ENCODE data around the gene SULT4A1.
A peak's percentile ranks its signal among the peaks of the same experiment; 100 is the strongest.

SULT4A1 gene

DNA sequence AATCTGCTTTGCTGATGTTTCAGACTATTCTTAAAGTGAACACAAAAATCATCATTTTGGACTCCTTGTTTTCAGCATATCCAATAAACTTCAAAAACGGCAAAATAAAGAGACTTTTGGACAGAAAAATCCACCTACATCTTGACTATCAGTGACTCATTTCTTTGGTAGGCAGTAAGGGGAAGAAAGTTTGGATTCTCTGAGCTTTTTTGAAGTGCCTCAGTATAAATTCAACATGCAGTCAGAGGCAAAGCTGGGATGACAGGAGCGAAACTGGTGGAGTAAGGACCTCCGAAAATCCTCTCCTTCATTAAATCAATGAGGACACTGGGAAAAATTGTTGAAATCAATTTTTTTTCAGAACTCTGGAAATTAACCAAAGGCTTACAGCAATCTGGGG lies 79.9 kb downstream of the SULT4A1 start:
- no peak overlapping the region for H3K4me3 ChIP-seq (ENCODE audit: control insufficient read depth, low read depth, low read length)
- no peak for DNase-seq (ENCODE audit: low read depth)
- TF ChIP-seq, protein P1, sequence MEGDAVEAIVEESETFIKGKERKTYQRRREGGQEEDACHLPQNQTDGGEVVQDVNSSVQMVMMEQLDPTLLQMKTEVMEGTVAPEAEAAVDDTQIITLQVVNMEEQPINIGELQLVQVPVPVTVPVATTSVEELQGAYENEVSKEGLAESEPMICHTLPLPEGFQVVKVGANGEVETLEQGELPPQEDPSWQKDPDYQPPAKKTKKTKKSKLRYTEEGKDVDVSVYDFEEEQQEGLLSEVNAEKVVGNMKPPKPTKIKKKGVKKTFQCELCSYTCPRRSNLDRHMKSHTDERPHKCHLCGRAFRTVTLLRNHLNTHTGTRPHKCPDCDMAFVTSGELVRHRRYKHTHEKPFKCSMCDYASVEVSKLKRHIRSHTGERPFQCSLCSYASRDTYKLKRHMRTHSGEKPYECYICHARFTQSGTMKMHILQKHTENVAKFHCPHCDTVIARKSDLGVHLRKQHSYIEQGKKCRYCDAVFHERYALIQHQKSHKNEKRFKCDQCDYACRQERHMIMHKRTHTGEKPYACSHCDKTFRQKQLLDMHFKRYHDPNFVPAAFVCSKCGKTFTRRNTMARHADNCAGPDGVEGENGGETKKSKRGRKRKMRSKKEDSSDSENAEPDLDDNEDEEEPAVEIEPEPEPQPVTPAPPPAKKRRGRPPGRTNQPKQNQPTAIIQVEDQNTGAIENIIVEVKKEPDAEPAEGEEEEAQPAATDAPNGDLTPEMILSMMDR (IDR thresholded peaks at IDR 0.05; ENCODE audit: control insufficient read depth, insufficient read depth, low read depth, low read length, missing control alignments): no peak

DNA sequence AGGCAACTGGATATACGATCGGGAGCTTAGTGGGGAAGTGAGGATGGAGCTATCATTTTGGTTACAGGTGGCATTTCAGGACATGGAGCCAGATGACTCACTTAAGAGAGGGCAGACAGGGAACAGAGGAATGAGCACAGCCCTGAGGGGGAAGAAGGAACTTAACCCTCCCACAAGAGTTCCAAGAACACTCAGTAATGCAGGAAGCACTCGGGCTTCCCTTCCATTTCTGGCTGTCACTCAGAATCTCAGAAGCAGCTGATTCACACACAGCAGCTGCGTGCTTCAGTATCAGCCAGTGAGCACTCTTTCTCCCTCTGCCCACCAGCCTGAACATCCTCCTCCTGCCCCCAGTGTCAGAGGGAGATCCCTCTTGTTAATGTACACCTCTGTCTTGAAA lies 85.0 kb downstream of the SULT4A1 start:
- peak; percentile 44 for DNase-seq (ENCODE audit: low read depth)

DNA sequence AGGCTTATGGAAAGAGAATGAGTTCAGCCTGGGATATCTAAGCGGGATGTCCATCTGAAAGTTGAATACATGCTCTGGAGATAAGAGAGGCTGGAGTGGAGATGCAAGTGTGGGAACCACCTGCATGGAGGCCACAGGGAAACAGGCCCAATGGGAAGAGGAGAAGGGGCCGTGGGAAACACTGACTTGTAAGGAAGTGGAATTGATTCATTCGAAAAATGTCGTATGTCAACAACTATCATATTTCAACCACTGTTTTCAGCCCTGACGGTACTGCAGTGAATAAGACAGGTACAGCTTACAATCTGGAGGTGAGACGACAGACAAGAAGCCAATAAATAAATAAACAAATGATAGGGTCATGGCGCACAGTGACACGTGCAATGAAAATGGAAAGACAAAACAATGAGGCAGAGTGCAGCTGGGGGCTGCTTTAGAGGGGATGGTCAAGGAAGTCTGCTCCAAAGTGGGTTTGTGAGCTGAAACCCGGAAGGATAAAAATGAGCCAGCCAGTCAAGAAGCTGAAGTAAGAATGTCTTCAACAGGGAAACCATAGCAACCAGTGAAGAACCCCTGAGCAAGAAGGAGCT lies 86.1 kb downstream of the SULT4A1 start:
- no peak for DNase-seq (ENCODE audit: low read depth)
- TF ChIP-seq, protein P1 (IDR thresholded peaks at IDR 0.05; ENCODE audit: control insufficient read depth, insufficient read depth, low read depth, low read length, missing control alignments): no peak
- H3K4me3 ChIP-seq (ENCODE audit: control insufficient read depth, low read depth, low read length): no peak overlapping the region

More for the DNA sequence above, 85.0 kb downstream of the SULT4A1 start:
- no peak overlapping the region for H3K4me3 ChIP-seq (ENCODE audit: control insufficient read depth, low read depth, low read length)
- TF ChIP-seq, protein P1 (IDR thresholded peaks at IDR 0.05; ENCODE audit: control insufficient read depth, insufficient read depth, low read depth, low read length, missing control alignments): no peak

Measured in AG09309 (cell line).